GM18499 (cell line): ENCODE data around the gene AATF.

Source experiments
- ATAC-seq: cut with Tn5 transposase; IDR thresholded peaks from one replicate; pipeline ENCODE4 v1.9.1; 2021; ENCODE audit warnings: moderate number of reproducible peaks; ENCODE audit not compliant: insufficient read depth, unreplicated experiment

AATF gene

GRCh38 chr17:37037590-37038155 is 88.9 kb downstream of the AATF start:
- no peak for ATAC-seq

- no peak for ATAC-seq
These were observed 90.5 kb downstream of the AATF start for GRCh38 chr17:37039269-37039668.

GRCh38 chr17:37041932-37042331 is 93.2 kb downstream of the AATF start:
- no peak for ATAC-seq

- no peak for ATAC-seq
These were observed 94.4 kb downstream of the AATF start for GRCh38 chr17:37043201-37043600.

GRCh38 chr17:37045351-37045922 is 96.7 kb downstream of the AATF start:
- ATAC-seq: no peak

GRCh38 chr17:37047631-37048104 is 98.9 kb downstream of the AATF start:
- ATAC-seq: no peak

GRCh38 chr17:37048811-37049210 is 100.1 kb downstream of the AATF start:
- ATAC-seq: no peak

GRCh38 chr17:37050920-37051319 is 102.2 kb downstream of the AATF start:
- ATAC-seq: no peak

- no peak for ATAC-seq
These were observed 102.6 kb downstream of the AATF start for GRCh38 chr17:37051381-37051780.

GRCh38 chr17:37051833-37052232 is 103.1 kb downstream of the AATF start:
- no peak for ATAC-seq

GRCh38 chr17:37052450-37052849 is 103.7 kb downstream of the AATF start:
- ATAC-seq: no peak

GRCh38 chr17:37054894-37055293 is 106.1 kb downstream of the AATF start:
- ATAC-seq: no peak

GRCh38 chr17:37056622-37057021 is 107.9 kb downstream of the AATF start:
- ATAC-seq: no peak

- no peak for ATAC-seq
These were observed 110.7 kb downstream of the AATF start for GRCh38 chr17:37059493-37059892.

- ATAC-seq: no peak
These were observed 111.3 kb downstream of the AATF start for GRCh38 chr17:37060094-37060493.

- no peak for ATAC-seq
These were observed 112.2 kb downstream of the AATF start for GRCh38 chr17:37060928-37061327.

- no peak for ATAC-seq
These were observed 113.3 kb downstream of the AATF start for GRCh38 chr17:37062021-37062420.

- ATAC-seq: no peak
These were observed 115.5 kb downstream of the AATF start for GRCh38 chr17:37064206-37064605.

GRCh38 chr17:37064956-37065355 is 116.2 kb downstream of the AATF start:
- ATAC-seq: no peak

- no peak for ATAC-seq
These were observed 117.0 kb downstream of the AATF start for GRCh38 chr17:37065486-37066321.
